ENCODE data around the gene TTC7B.

DNA sequence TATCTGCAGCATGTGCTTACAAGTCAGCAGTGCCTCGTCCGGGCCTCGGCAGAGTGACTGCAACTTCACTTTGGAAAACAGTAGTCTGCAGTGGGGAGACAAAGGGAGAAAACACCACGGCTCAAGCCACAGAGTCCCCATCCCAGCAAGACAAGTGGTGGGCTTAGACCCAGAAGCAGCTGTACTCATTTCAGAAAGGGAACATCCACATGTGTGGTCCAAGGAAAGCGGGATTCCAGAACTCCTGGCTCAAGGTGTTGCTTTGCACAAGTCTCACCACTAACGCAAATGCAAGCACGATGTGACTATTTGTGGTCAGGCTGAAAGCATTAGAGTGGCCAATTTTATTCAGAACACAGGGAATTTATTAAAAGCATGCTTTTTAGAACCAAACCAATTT is 198.3 kb downstream of the TTC7B start:
- TF ChIP-seq, protein P1, sequence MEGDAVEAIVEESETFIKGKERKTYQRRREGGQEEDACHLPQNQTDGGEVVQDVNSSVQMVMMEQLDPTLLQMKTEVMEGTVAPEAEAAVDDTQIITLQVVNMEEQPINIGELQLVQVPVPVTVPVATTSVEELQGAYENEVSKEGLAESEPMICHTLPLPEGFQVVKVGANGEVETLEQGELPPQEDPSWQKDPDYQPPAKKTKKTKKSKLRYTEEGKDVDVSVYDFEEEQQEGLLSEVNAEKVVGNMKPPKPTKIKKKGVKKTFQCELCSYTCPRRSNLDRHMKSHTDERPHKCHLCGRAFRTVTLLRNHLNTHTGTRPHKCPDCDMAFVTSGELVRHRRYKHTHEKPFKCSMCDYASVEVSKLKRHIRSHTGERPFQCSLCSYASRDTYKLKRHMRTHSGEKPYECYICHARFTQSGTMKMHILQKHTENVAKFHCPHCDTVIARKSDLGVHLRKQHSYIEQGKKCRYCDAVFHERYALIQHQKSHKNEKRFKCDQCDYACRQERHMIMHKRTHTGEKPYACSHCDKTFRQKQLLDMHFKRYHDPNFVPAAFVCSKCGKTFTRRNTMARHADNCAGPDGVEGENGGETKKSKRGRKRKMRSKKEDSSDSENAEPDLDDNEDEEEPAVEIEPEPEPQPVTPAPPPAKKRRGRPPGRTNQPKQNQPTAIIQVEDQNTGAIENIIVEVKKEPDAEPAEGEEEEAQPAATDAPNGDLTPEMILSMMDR (optimal IDR thresholded peaks at IDR 0.05 in 1 of 3, IDR thresholded peaks at IDR 0.05 in 1 of 3, conservative IDR thresholded peaks at IDR 0.05 in 1 of 3; ENCODE audit: extremely low read depth in 1 of 3, insufficient read depth in 2 of 3, low read length in 3 of 3), result no peak
- no peak for TF ChIP-seq EZH2 (IDR thresholded peaks at IDR 0.05; ENCODE audit: low read length)

Measured in keratinocyte (primary cell).